Ovary (tissue), 9 donors: ENCODE results near the gene FGF23. TPM values are rescaled to one million over a fixed set of nuclear protein-coding genes. Genes with fewer than 3 reads are reported as not detected.

Source experiments
- DNase-seq, 5 donors: peaks; one replicate each; pipeline ENCODE4 v3.0.0-alpha.2; 2019 to 2020
- H3K27ac ChIP-seq, 2 donors: fragments of 200-600 bp; one replicate each; pipeline versions ENCODE4 v1.5.1 to v1.8.0; 2019 to 2022
- H3K27me3 ChIP-seq: fragments of 200-600 bp; one replicate; pipeline ENCODE4 v1.8.0; 2022
- H3K36me3 ChIP-seq: fragments of 200-600 bp; sonication (generic); one replicate; pipeline ENCODE4 v1.5.1; 2019
- H3K4me1 ChIP-seq: one replicate; pipeline ENCODE4 v1.8.1; 2013; ENCODE audit warnings: mild to moderate bottlenecking, moderate library complexity; ENCODE audit not compliant: insufficient read depth
- H3K4me3 ChIP-seq: fragments of 200-600 bp; sonication (generic); one replicate; pipeline ENCODE4 v1.5.1; 2017
- H3K9me3 ChIP-seq, 2 donors: fragments of 200-600 bp in 1 of 2; sonication (generic) in 1 of 2; one replicate each; pipeline versions ENCODE4 v1.5.1 to v1.8.1; 2013 to 2019; ENCODE audit warnings: mild to moderate bottlenecking in 1 of 2, moderate library complexity in 1 of 2
- CTCF ChIP-seq, 3 donors: fragments of 450-650 bp in 2 of 3; fragments of 200-600 bp in 1 of 3; IDR thresholded peaks; one replicate each; pipeline versions ENCODE4 v1.5.1 to v1.8.0; 2016 to 2022; ENCODE audit warnings: antibody characterized with exemption in 3 of 3, mild to moderate bottlenecking in 1 of 3
- EP300 ChIP-seq: sonication (generic); formaldehyde crosslinking; IDR thresholded peaks from one replicate; pipeline ENCODE4 v1.6.1; 2017; ENCODE audit warnings: antibody characterized with exemption
- POLR2A ChIP-seq: fragments of 450-650 bp; IDR thresholded peaks from one replicate; pipeline ENCODE4 v1.6.1; 2017; ENCODE audit warnings: antibody characterized with exemption, mild to moderate bottlenecking, moderate library complexity
- WGBS, 3 donors: extraction: QIAGEN DNeasy Blood & Tissue Kit in 1 of 3; methylation state at CpG; one replicate each; pipeline versions ENCODE4 v1.1.5 to v1.1.7; 2013 to 2017; 5-methylcytosine and 5-hydroxymethylcytosine counted together
- intact Hi-C, 4 donors: fragments of 100-400 bp; cut with DNase I; formaldehyde crosslinking; loops; one replicate each; pipeline versions ENCODE4 v1.11.0 to v1.15.1; 2022 to 2023
- polyA plus RNA-seq, 2 donors: library from polyadenylated mRNA; stranded (reverse); fragments of 200-250 nt in 1 of 2; fragments of 350-450 nt in 1 of 2; fragmentation: Illumina TruSeq in 1 of 2; extraction: RNeasy Lipid Tissue Mini Kit (QIAGEN cat#74804) in 1 of 2; gene quantifications; one replicate each; pipeline ENCODE4 v1.2.3, GENCODE V29; 2013 to 2014
- total RNA-seq, 7 donors: library from RNA; depleted of rRNA in 2 of 7; stranded (reverse); fragments of >200 nt in 2 of 7; fragmentation: NEBNext Ultra II Directional in 3 of 7; extraction: Animal tissue kit (Norgen Biotek cat#: 25700) in 3 of 7; gene quantifications; one replicate each; pipeline versions ENCODE4 v1.1.0 to v1.2.4, GENCODE V29; 2016 to 2023
- donor health status: DM: no; HTN: no; CAD: no; lungs with moderate emphysema.
- donor health status: DM: no; HTN: no; CAD: no.
- donor health status: Bipolar disorder and iron deficiency.
- donor health status: DM: yes; HTN: yes; CAD: no.
- donor health status: DM: no; HTN: no; CAD: no.
- donor health status: DM: yes; HTN: yes; CAD: no.

Gene FGF23
- total and polyA plus RNA-seq, 9 donors = not detected

GRCh38 chr12:4402996-4403395, 23.5 kb upstream of the FGF23 start:
- no peaks in the 10 kb centered on the region for H3K36me3 ChIP-seq
- H3K4me3 ChIP-seq = no peak overlapping the region
- WGBS, 3 donors = 70 to 81% (median 72%) methylated on average over 4 of the region's 4 CpGs
- peaks cover 0 to 3% of the 10 kb centered on the region in 2 donors for H3K9me3 ChIP-seq
- H3K27ac ChIP-seq = no peak overlapping the region
- H3K27me3 ChIP-seq = no peaks in the 10 kb centered on the region
- no peak for TF ChIP-seq EP300
- no peak for TF ChIP-seq CTCF (IDR thresholded peaks at IDR 0.05)
- TF ChIP-seq POLR2A = no peak
- intact Hi-C loops = no loop called here
- no peak for DNase-seq
- H3K4me1 ChIP-seq = no peaks in the 10 kb centered on the region

- Histone ChIP-seq H3K27ac (no peak overlapping the region), H3K4me3 (no peak overlapping the region), H3K27me3 (no peaks in the 10 kb centered on the region), H3K9me3 (peaks cover 0 to 3% of the 10 kb centered on the region in 2 donors), H3K4me1 (no peaks in the 10 kb centered on the region), H3K36me3 (no peaks in the 10 kb centered on the region)
- WGBS, 3 donors = 76 to 84% (median 77%) methylated on average over 3 of the region's 3 CpGs
- TF ChIP-seq POLR2A (no peak), CTCF (IDR thresholded peaks at IDR 0.05) (no peak), EP300 (no peak)
- DNase-seq = no peak
- intact Hi-C loops = no loop called here
These were observed 21.6 kb upstream of the FGF23 start for GRCh38 chr12:4401117-4401516.

- Histone ChIP-seq H3K27ac (no peak overlapping the region), H3K4me1 (no peaks in the 10 kb centered on the region), H3K27me3 (no peaks in the 10 kb centered on the region), H3K36me3 (no peaks in the 10 kb centered on the region), H3K4me3 (no peak overlapping the region), H3K9me3 (no peaks in the 10 kb centered on the region)
- intact Hi-C loops = no loop called here
- no peak for TF ChIP-seq EP300
- TF ChIP-seq POLR2A = no peak
- no peak for TF ChIP-seq CTCF (IDR thresholded peaks at IDR 0.05)
- DNase-seq = no peak
- WGBS, 3 donors = 60 to 65% (median 61%) methylated on average over 2 of the region's 2 CpGs
These were observed 16.3 kb upstream of the FGF23 start for GRCh38 chr12:4395818-4396217.

GRCh38 chr12:4393211-4393610, 13.7 kb upstream of the FGF23 start:
- DNase-seq = no peak
- no peaks in the 10 kb centered on the region for H3K36me3 ChIP-seq
- intact Hi-C loops = no loop called here
- H3K4me3 ChIP-seq = no peak overlapping the region
- no peaks in the 10 kb centered on the region for H3K4me1 ChIP-seq
- H3K27me3 ChIP-seq = no peaks in the 10 kb centered on the region
- TF ChIP-seq EP300 (no peak), POLR2A (no peak), CTCF (IDR thresholded peaks at IDR 0.05) (no peak)
- no peaks in the 10 kb centered on the region for H3K9me3 ChIP-seq
- WGBS, 3 donors = 44 to 74% (median 45%) methylated on average over 5 of the region's 5 CpGs
- H3K27ac ChIP-seq = no peak overlapping the region
